Liver (tissue), 3 donors: ENCODE results near the gene ANKRD13A.

Experiments used
- ATF3 ChIP-seq: IDR thresholded peaks from 2 replicates; pipeline ENCODE4 v1.6.1; 2016; ENCODE audit warnings: antibody characterized with exemption
- CTCF ChIP-seq: fragments of 150-350 bp; IDR thresholded peaks from 2 replicates; pipeline ENCODE4 v1.5.1; 2017; ENCODE audit warnings: improper control_type of control experiment, low read depth, low read length; ENCODE audit not compliant: missing input control
- RAD21 ChIP-seq, 2 donors: IDR thresholded peaks; 2 replicates each; pipeline ENCODE4 v1.6.1; 2016; ENCODE audit warnings: antibody characterized with exemption in 2 of 2, mild to moderate bottlenecking in 2 of 2
- SP1 ChIP-seq: IDR thresholded peaks from 2 replicates; pipeline ENCODE4 v1.6.1; 2018; ENCODE audit warnings: antibody characterized with exemption, mild to moderate bottlenecking
- TAF1 ChIP-seq: conservative IDR thresholded peaks from 2 replicates; pipeline ENCODE4 v1.6.1; 2016; ENCODE audit warnings: antibody characterized with exemption, mild to moderate bottlenecking
- YY1 ChIP-seq: IDR thresholded peaks from 2 replicates; pipeline ENCODE4 v1.6.1; 2016; ENCODE audit warnings: antibody characterized with exemption, mild to moderate bottlenecking
- donor health status: healthy.
- donor health status: healthy.

GRCh38 chr12:110023059-110023980, 24.1 kb downstream of the ANKRD13A start:
- no peak for TF ChIP-seq CTCF
- TF ChIP-seq YY1, result peak; percentile 58
- no peak for TF ChIP-seq TAF1
- no peak for TF ChIP-seq ATF3
- peak; percentile 29 for TF ChIP-seq SP1
- TF ChIP-seq RAD21 (IDR thresholded peaks at IDR 0.05), result peak; percentile 14 to 30
